C4-2B (cell line): ENCODE data around the gene DUS2.

Experiments
- ZFX ChIP-seq: fragments of 450-650 bp; IDR thresholded peaks from 2 replicates; pipeline ENCODE4 v1.6.1; 2017
- TF ChIP-seq, protein P1 (sequence below): fragments of 450-650 bp; conservative IDR thresholded peaks from 2 replicates; pipeline ENCODE4 v1.5.1; 2017; ENCODE audit warnings: mild to moderate bottlenecking

DNA sequence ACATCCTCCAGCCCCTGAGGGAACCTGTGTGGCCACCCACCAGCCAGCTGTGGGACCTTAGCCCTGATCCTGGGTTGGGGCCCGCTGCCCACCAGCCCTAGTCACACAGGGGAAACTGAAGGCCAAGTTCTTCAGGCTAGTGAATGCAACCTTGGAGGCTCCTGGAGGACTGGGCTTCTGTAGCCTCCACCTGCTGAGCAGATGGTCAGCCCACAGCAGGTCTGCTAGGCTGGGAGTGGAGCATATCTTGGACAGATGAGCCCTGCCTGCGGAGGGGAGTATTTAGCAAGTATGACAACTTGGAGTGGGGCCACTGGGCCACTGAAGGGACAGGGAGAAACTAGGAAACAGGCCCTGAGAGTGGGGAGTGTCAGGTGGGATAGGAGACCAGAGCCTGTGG, 46.9 kb upstream of the DUS2 start:
- TF ChIP-seq, protein P1, sequence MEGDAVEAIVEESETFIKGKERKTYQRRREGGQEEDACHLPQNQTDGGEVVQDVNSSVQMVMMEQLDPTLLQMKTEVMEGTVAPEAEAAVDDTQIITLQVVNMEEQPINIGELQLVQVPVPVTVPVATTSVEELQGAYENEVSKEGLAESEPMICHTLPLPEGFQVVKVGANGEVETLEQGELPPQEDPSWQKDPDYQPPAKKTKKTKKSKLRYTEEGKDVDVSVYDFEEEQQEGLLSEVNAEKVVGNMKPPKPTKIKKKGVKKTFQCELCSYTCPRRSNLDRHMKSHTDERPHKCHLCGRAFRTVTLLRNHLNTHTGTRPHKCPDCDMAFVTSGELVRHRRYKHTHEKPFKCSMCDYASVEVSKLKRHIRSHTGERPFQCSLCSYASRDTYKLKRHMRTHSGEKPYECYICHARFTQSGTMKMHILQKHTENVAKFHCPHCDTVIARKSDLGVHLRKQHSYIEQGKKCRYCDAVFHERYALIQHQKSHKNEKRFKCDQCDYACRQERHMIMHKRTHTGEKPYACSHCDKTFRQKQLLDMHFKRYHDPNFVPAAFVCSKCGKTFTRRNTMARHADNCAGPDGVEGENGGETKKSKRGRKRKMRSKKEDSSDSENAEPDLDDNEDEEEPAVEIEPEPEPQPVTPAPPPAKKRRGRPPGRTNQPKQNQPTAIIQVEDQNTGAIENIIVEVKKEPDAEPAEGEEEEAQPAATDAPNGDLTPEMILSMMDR = no peak
- TF ChIP-seq ZFX = no peak
